Breast epithelium (tissue), 3 donors: ENCODE results near the gene MACROH2A1.

Source experiments
- POLR2A ChIP-seq: fragments of 450-650 bp; IDR thresholded peaks from one replicate; pipeline ENCODE4 v1.6.1; 2016; ENCODE audit warnings: antibody characterized with exemption, mild to moderate bottlenecking, moderate library complexity
- POLR2AphosphoS5 ChIP-seq, 3 donors: sonication (generic); formaldehyde crosslinking; IDR thresholded peaks; one replicate each; pipeline ENCODE4 v1.6.1; 2017; ENCODE audit warnings: antibody characterized with exemption in 3 of 3
- TF ChIP-seq, protein P1 (sequence below), 3 donors: fragments of 450-650 bp; IDR thresholded peaks; one replicate each; pipeline ENCODE4 v1.5.1; 2016 to 2017; ENCODE audit warnings: antibody characterized with exemption in 3 of 3, mild to moderate bottlenecking in 3 of 3, moderate library complexity in 3 of 3

DNA sequence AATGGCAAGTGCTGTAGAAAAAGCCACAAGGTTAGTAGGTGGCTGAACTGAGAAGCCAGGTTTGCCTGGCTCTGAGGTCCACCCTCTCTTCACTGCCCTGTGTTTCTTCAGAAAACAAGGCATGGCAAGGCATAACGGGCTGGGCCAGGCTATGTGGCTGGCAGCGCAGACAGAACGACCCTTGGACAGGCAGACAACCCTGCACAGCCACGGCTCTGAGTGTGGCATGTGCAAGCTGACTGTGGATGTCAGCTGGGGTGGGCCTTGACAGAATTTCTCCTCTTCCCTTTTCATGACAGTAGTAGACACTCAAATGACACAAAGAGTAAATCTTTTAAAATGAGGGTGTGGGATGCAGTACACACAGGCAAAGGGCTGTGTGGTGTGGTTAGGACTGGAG lies 81.7 kb downstream of the MACROH2A1 start:
- TF ChIP-seq, protein P1, sequence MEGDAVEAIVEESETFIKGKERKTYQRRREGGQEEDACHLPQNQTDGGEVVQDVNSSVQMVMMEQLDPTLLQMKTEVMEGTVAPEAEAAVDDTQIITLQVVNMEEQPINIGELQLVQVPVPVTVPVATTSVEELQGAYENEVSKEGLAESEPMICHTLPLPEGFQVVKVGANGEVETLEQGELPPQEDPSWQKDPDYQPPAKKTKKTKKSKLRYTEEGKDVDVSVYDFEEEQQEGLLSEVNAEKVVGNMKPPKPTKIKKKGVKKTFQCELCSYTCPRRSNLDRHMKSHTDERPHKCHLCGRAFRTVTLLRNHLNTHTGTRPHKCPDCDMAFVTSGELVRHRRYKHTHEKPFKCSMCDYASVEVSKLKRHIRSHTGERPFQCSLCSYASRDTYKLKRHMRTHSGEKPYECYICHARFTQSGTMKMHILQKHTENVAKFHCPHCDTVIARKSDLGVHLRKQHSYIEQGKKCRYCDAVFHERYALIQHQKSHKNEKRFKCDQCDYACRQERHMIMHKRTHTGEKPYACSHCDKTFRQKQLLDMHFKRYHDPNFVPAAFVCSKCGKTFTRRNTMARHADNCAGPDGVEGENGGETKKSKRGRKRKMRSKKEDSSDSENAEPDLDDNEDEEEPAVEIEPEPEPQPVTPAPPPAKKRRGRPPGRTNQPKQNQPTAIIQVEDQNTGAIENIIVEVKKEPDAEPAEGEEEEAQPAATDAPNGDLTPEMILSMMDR (IDR thresholded peaks at IDR 0.05), result no peak
- TF ChIP-seq POLR2AphosphoS5 (IDR thresholded peaks at IDR 0.05), result no peak
- TF ChIP-seq POLR2A, result no peak
